ENCODE measurements around the gene LHCGR. TPM values are rescaled to one million over a fixed set of nuclear protein-coding genes. Genes with fewer than 3 reads are reported as not detected.

Gene LHCGR
- total and polyA plus RNA-seq, 2 experiments from 2014 or later: 0.45 to 0.66 TPM

DNA sequence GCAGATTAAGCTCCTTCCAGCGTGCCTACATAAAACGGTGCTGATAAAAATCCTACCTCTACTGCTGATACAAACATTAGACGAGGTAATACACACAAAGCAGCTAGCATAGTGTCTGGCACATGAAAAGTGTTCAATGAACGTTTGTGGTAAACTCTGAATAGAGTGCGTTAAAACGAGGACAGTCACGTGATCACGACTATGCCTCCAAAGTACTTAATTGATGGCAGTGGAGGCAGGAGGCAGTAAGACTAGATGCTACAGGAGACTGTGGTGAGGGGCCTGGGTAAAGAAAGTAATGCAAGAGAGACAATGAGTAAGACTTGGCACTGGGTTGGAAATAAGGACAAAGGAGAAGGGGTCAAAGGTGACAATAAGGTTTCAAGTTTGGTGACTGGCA lies 32.1 kb upstream of the LHCGR start:
- Mint-ChIP-seq H3K27me3 (ENCODE audit: insufficient read depth, low read depth, poor library complexity) (no peaks in the 10 kb centered on the region), H3K36me3 (ENCODE audit: low read depth) (no peaks in the 10 kb centered on the region)

GRCh38 chr2:48781366-48781765 lies 25.8 kb upstream of the LHCGR start:
- Mint-ChIP-seq H3K4me1 (no peaks in the 10 kb centered on the region), H3K27ac (no peak overlapping the region), H3K27me3 (ENCODE audit: insufficient read depth, low read depth, poor library complexity) (no peaks in the 10 kb centered on the region), H3K4me3 (no peak overlapping the region), H3K9me3 (no peaks in the 10 kb centered on the region), H3K36me3 (ENCODE audit: low read depth) (no peaks in the 10 kb centered on the region)
- H3K79me2 ChIP-seq (replicated peaks; ENCODE audit: insufficient read depth): no peaks in the 10 kb centered on the region
- 0 out of 2 replicates have a peak, but pooled peaks cover 3% of the 10 kb centered on the region for H3K4me1 ChIP-seq (ENCODE audit: insufficient read depth)
- H3K9me2 ChIP-seq (ENCODE audit: insufficient read depth): peaks cover 13% of the 10 kb centered on the region
- DNase-seq (ENCODE audit: low spot score) (no peak), ATAC-seq (no peak)
- no peaks in the 10 kb centered on the region for H3K36me3 ChIP-seq (ENCODE audit: insufficient read depth)
- no peak overlapping the region for H3K27ac ChIP-seq (ENCODE audit: low read depth)
- H3K4me3 ChIP-seq: no peak overlapping the region
- TF ChIP-seq ZNF114 (CRISPR knock-in tag; IDR thresholded peaks at IDR 0.05): no peak
- TF ChIP-seq ZNF331 (CRISPR knock-in tag; IDR thresholded peaks at IDR 0.05; ENCODE audit: low read depth): no peak
- no peak for TF ChIP-seq POLR2AphosphoS5 (IDR thresholded peaks at IDR 0.05; ENCODE audit: low read depth)
- TF ChIP-seq REST (IDR thresholded peaks at IDR 0.05; ENCODE audit: unreplicated experiment): no peak
- TF ChIP-seq, protein P1, sequence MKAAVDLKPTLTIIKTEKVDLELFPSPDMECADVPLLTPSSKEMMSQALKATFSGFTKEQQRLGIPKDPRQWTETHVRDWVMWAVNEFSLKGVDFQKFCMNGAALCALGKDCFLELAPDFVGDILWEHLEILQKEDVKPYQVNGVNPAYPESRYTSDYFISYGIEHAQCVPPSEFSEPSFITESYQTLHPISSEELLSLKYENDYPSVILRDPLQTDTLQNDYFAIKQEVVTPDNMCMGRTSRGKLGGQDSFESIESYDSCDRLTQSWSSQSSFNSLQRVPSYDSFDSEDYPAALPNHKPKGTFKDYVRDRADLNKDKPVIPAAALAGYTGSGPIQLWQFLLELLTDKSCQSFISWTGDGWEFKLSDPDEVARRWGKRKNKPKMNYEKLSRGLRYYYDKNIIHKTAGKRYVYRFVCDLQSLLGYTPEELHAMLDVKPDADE (IDR thresholded peaks at IDR 0.05): no peak
- no peak for TF ChIP-seq JUNB (IDR thresholded peaks at IDR 0.05; ENCODE audit: unreplicated experiment)
- TF ChIP-seq NANOG (IDR thresholded peaks at IDR 0.05; ENCODE audit: borderline replicate concordance): no peak
- TF ChIP-seq STAT1 (IDR thresholded peaks at IDR 0.05; ENCODE audit: unreplicated experiment): no peak
- no peak overlapping the region for H2AFZ ChIP-seq
- H4K20me1 ChIP-seq (replicated peaks; ENCODE audit: insufficient read depth): no peaks in the 10 kb centered on the region
- no peaks in the 10 kb centered on the region for H3K27me3 ChIP-seq (ENCODE audit: insufficient read depth)
- no peaks in the 10 kb centered on the region for H3F3A ChIP-seq (replicated peaks; ENCODE audit: low read depth)
- no peak overlapping the region for H3K4me2 ChIP-seq

More for the DNA sequence above, 32.1 kb upstream of the LHCGR start:
- Histone ChIP-seq H3K27me3 (ENCODE audit: insufficient read depth) (no peaks in the 10 kb centered on the region), H3K4me1 (ENCODE audit: insufficient read depth) (peaks cover 19% of the 10 kb centered on the region), H2AFZ (no peak overlapping the region), H3K4me2 (no peak overlapping the region), H3K36me3 (ENCODE audit: insufficient read depth) (no peaks in the 10 kb centered on the region), H3K79me2 (replicated peaks; ENCODE audit: insufficient read depth) (no peaks in the 10 kb centered on the region), H3F3A (replicated peaks; ENCODE audit: low read depth) (no peaks in the 10 kb centered on the region), H3K9me2 (ENCODE audit: insufficient read depth) (0 out of 2 replicates have a peak, but pooled peaks cover 6% of the 10 kb centered on the region), H3K27ac (ENCODE audit: low read depth) (no peak overlapping the region), H3K4me3 (no peak overlapping the region), H4K20me1 (replicated peaks; ENCODE audit: insufficient read depth) (no peaks in the 10 kb centered on the region)
- Mint-ChIP-seq H3K4me1 (peaks cover 26% of the 10 kb centered on the region), H3K4me3 (no peak overlapping the region), H3K27ac (no peak overlapping the region), H3K9me3 (no peaks in the 10 kb centered on the region)
- no peak for ATAC-seq
- TF ChIP-seq, protein P1 (IDR thresholded peaks at IDR 0.05): no peak
- no peak for DNase-seq (ENCODE audit: low spot score)

All from GM23338 (cell line).